ENCODE measurements around the gene NFKB1.

The NFKB1 gene

GRCh38 chr4:102625232-102625930, 124.2 kb downstream of the NFKB1 start:
- ChIA-PET POLR2A (interaction anchor here (1.8 kb wide), 1 partner anchor 202 kb away, joined by 8 read pairs; the partner anchor contains the start of gene UBE2D3), CTCF (interaction anchor here (0.6 kb wide), 1 partner anchor 376 kb away, joined by 3 read pairs; no protein-coding TSS in a partner anchor)
- peak; percentile 25 for DNase-seq (ENCODE audit: extremely low spot score)
- no peak for TF ChIP-seq L3MBTL2 (conservative IDR thresholded peaks at IDR 0.05)
- TF ChIP-seq ZNF384 (IDR thresholded peaks at IDR 0.05) = no peak
- no peak for TF ChIP-seq FOXA1 (IDR thresholded peaks at IDR 0.05)
- TF ChIP-seq TARDBP (IDR thresholded peaks at IDR 0.05) = no peak

GRCh38 chr4:102627831-102628523, 126.8 kb downstream of the NFKB1 start:
- no peak for DNase-seq (ENCODE audit: extremely low spot score)
- CTCF ChIA-PET = no interaction called here
- POLR2A ChIA-PET = no interaction called here
- no peak for TF ChIP-seq BHLHE40 (IDR thresholded peaks at IDR 0.05; ENCODE audit: borderline replicate concordance)
- TF ChIP-seq ARNT (IDR thresholded peaks at IDR 0.05) = no peak
- TF ChIP-seq FOXK2 (IDR thresholded peaks at IDR 0.05) = no peak
- TF ChIP-seq FOXM1 (IDR thresholded peaks at IDR 0.05; ENCODE audit: borderline replicate concordance) = no peak
- TF ChIP-seq LEF1 (IDR thresholded peaks at IDR 0.05; ENCODE audit: borderline replicate concordance) = no peak
- no peak for TF ChIP-seq NFRKB (IDR thresholded peaks at IDR 0.05)
- TF ChIP-seq SP1 (IDR thresholded peaks at IDR 0.05) = no peak
- TF ChIP-seq TARDBP (IDR thresholded peaks at IDR 0.05) = no peak

GRCh38 chr4:102629673-102630072, 128.5 kb downstream of the NFKB1 start:
- TF ChIP-seq TARDBP (IDR thresholded peaks at IDR 0.05) = no peak
- TF ChIP-seq SUZ12 (IDR thresholded peaks at IDR 0.05) = no peak
- no peak for TF ChIP-seq SP1 (IDR thresholded peaks at IDR 0.05)
- TF ChIP-seq FOXK2 (IDR thresholded peaks at IDR 0.05) = no peak
- no peak for TF ChIP-seq NFRKB (IDR thresholded peaks at IDR 0.05)
- no peak for TF ChIP-seq FOXM1 (IDR thresholded peaks at IDR 0.05; ENCODE audit: borderline replicate concordance)
- TF ChIP-seq L3MBTL2 (conservative IDR thresholded peaks at IDR 0.05) = no peak
- TF ChIP-seq FOXA1 (IDR thresholded peaks at IDR 0.05) = no peak
- TF ChIP-seq ELF4 (IDR thresholded peaks at IDR 0.05) = no peak
- no peak for TF ChIP-seq BHLHE40 (IDR thresholded peaks at IDR 0.05; ENCODE audit: borderline replicate concordance)
- TF ChIP-seq ARNT (IDR thresholded peaks at IDR 0.05) = no peak
- no peak for TF ChIP-seq LEF1 (IDR thresholded peaks at IDR 0.05; ENCODE audit: borderline replicate concordance)
- ChIA-PET POLR2A (interaction anchor here (1.2 kb wide), 1 partner anchor 198 kb away, joined by 4 read pairs; the partner anchor contains the start of gene UBE2D3), CTCF (no interaction called here)
- no peak for DNase-seq (ENCODE audit: extremely low spot score)

GRCh38 chr4:102631616-102632015, 130.5 kb downstream of the NFKB1 start:
- no peak for DNase-seq (ENCODE audit: extremely low spot score)
- POLR2A ChIA-PET = no interaction called here
- TF ChIP-seq PKNOX1 (IDR thresholded peaks at IDR 0.05) = no peak
- no peak for TF ChIP-seq CTBP1 (IDR thresholded peaks at IDR 0.05; ENCODE audit: borderline replicate concordance)
- no peak for TF ChIP-seq SP1 (IDR thresholded peaks at IDR 0.05)
- TF ChIP-seq ELF4 (IDR thresholded peaks at IDR 0.05) = no peak
- TF ChIP-seq SUZ12 (IDR thresholded peaks at IDR 0.05) = no peak
- TF ChIP-seq NFRKB (IDR thresholded peaks at IDR 0.05) = no peak
- TF ChIP-seq FOXK2 (IDR thresholded peaks at IDR 0.05) = no peak
- no peak for TF ChIP-seq ARNT (IDR thresholded peaks at IDR 0.05)
- TF ChIP-seq HDGF (IDR thresholded peaks at IDR 0.05; ENCODE audit: borderline replicate concordance) = no peak
- TF ChIP-seq TARDBP (IDR thresholded peaks at IDR 0.05) = no peak
- TF ChIP-seq BHLHE40 (IDR thresholded peaks at IDR 0.05; ENCODE audit: borderline replicate concordance) = no peak
- TF ChIP-seq L3MBTL2 (conservative IDR thresholded peaks at IDR 0.05) = no peak
- no peak for TF ChIP-seq LEF1 (IDR thresholded peaks at IDR 0.05; ENCODE audit: borderline replicate concordance)
- no peak for TF ChIP-seq ZNF384 (IDR thresholded peaks at IDR 0.05)
- TF ChIP-seq FOXA1 (IDR thresholded peaks at IDR 0.05) = no peak
- TF ChIP-seq FOXM1 (IDR thresholded peaks at IDR 0.05; ENCODE audit: borderline replicate concordance) = no peak
- CTCF ChIA-PET = no interaction called here

GRCh38 chr4:102632241-102633065, 131.3 kb downstream of the NFKB1 start:
- POLR2A ChIA-PET = no interaction called here
- TF ChIP-seq FOXA1 (IDR thresholded peaks at IDR 0.05) (no peak), BHLHE40 (IDR thresholded peaks at IDR 0.05; ENCODE audit: borderline replicate concordance) (no peak), LEF1 (IDR thresholded peaks at IDR 0.05; ENCODE audit: borderline replicate concordance) (no peak), SP1 (IDR thresholded peaks at IDR 0.05) (no peak), HDGF (IDR thresholded peaks at IDR 0.05; ENCODE audit: borderline replicate concordance) (no peak), ZNF384 (IDR thresholded peaks at IDR 0.05) (no peak), ELF4 (IDR thresholded peaks at IDR 0.05) (no peak), CTBP1 (IDR thresholded peaks at IDR 0.05; ENCODE audit: borderline replicate concordance) (no peak), FOXK2 (IDR thresholded peaks at IDR 0.05) (no peak), NFRKB (IDR thresholded peaks at IDR 0.05) (no peak), TARDBP (IDR thresholded peaks at IDR 0.05) (no peak), L3MBTL2 (conservative IDR thresholded peaks at IDR 0.05) (no peak), SUZ12 (IDR thresholded peaks at IDR 0.05) (no peak), FOXM1 (IDR thresholded peaks at IDR 0.05; ENCODE audit: borderline replicate concordance) (no peak), ARNT (IDR thresholded peaks at IDR 0.05) (no peak), PKNOX1 (IDR thresholded peaks at IDR 0.05) (no peak)
- CTCF ChIA-PET = no interaction called here
- no peak for DNase-seq (ENCODE audit: extremely low spot score)

GRCh38 chr4:102633100-102633499, 131.9 kb downstream of the NFKB1 start:
- TF ChIP-seq ARNT (IDR thresholded peaks at IDR 0.05) (no peak), BHLHE40 (IDR thresholded peaks at IDR 0.05; ENCODE audit: borderline replicate concordance) (no peak), CTBP1 (IDR thresholded peaks at IDR 0.05; ENCODE audit: borderline replicate concordance) (no peak), FOXK2 (IDR thresholded peaks at IDR 0.05) (no peak), SUZ12 (IDR thresholded peaks at IDR 0.05) (no peak), PKNOX1 (IDR thresholded peaks at IDR 0.05) (no peak), ZNF384 (IDR thresholded peaks at IDR 0.05) (no peak), L3MBTL2 (conservative IDR thresholded peaks at IDR 0.05) (no peak), FOXM1 (IDR thresholded peaks at IDR 0.05; ENCODE audit: borderline replicate concordance) (no peak), ELF4 (IDR thresholded peaks at IDR 0.05) (no peak), SP1 (IDR thresholded peaks at IDR 0.05) (no peak), FOXA1 (IDR thresholded peaks at IDR 0.05) (no peak), NFRKB (IDR thresholded peaks at IDR 0.05) (no peak)
- ChIA-PET CTCF (no interaction called here), POLR2A (no interaction called here)
- DNase-seq (ENCODE audit: extremely low spot score) = no peak
